Astrocyte (in vitro differentiated cells and primary cell): ENCODE measurements around the gene GYPC. TPM values are rescaled to one million over a fixed set of nuclear protein-coding genes. Genes with fewer than 3 reads are reported as not detected.

Source experiments
- DNase-seq: peaks from one replicate; pipeline ENCODE4 v3.0.0-alpha.2; 2010; ENCODE audit warnings: low read depth
- FAIRE-seq: peaks from 2 replicates; lab custom pipeline; 2011; peaks lifted over from hg19 to GRCh38; lab: Jason Lieb, UNC
- H2AFZ ChIP-seq: 2 replicates; pipeline ENCODE4 v1.6.0; 2012; ENCODE audit warnings: low read depth, low read length, inconsistent platforms
- H3K27ac ChIP-seq: 2 replicates; pipeline ENCODE4 v1.5.1; 2011; ENCODE audit warnings: low read depth, low read length, inconsistent platforms
- H3K27me3 ChIP-seq: 2 replicates; pipeline ENCODE4 v1.6.0; 2011; ENCODE audit warnings: low read length, inconsistent platforms; ENCODE audit not compliant: insufficient read depth
- H3K36me3 ChIP-seq: 2 replicates; pipeline ENCODE4 v1.5.1; 2011; ENCODE audit warnings: low read length, inconsistent platforms; ENCODE audit not compliant: insufficient read depth
- H3K4me1 ChIP-seq: 2 replicates; pipeline ENCODE4 v1.5.1; 2011; ENCODE audit warnings: low read length, inconsistent platforms; ENCODE audit not compliant: insufficient read depth
- H3K4me2 ChIP-seq: 2 replicates; pipeline ENCODE4 v1.6.0; 2012; ENCODE audit warnings: low read length, inconsistent platforms
- H3K4me3 ChIP-seq: 2 replicates; pipeline ENCODE4 v1.5.1; 2011; ENCODE audit warnings: low read depth, mild to moderate bottlenecking, low read length, inconsistent platforms; ENCODE audit not compliant: insufficient read depth
- H3K79me2 ChIP-seq: 2 replicates; pipeline ENCODE4 v1.6.0; 2012; ENCODE audit warnings: mild to moderate bottlenecking, low read length, inconsistent platforms; ENCODE audit not compliant: insufficient read depth
- H3K9ac ChIP-seq: 2 replicates; pipeline ENCODE4 v1.6.0; 2012; ENCODE audit warnings: mild to moderate bottlenecking, low read length, inconsistent platforms
- H3K9me3 ChIP-seq: 2 replicates; pipeline ENCODE4 v1.5.1; 2012; ENCODE audit warnings: low read depth, mild to moderate bottlenecking, low read length, inconsistent platforms; ENCODE audit not compliant: insufficient read depth
- H4K20me1 ChIP-seq: 2 replicates; pipeline ENCODE4 v1.6.0; 2012; ENCODE audit warnings: low read length, inconsistent platforms; ENCODE audit not compliant: insufficient read depth
- H3K27ac Mint-ChIP-seq: one replicate; pipeline ENCODE4 v1.8.0; 2021; ENCODE audit warnings: mild to moderate bottlenecking, mixed read lengths; ENCODE audit not compliant: unreplicated experiment
- H3K27me3 Mint-ChIP-seq: one replicate; pipeline ENCODE4 v1.8.0; 2021; ENCODE audit warnings: low read depth, mixed read lengths; ENCODE audit not compliant: unreplicated experiment
- H3K36me3 Mint-ChIP-seq: one replicate; pipeline ENCODE4 v1.8.0; 2021; ENCODE audit warnings: low read depth, mixed read lengths; ENCODE audit not compliant: unreplicated experiment
- H3K4me1 Mint-ChIP-seq: one replicate; pipeline ENCODE4 v1.8.0; 2021; ENCODE audit warnings: low read depth, mixed read lengths; ENCODE audit not compliant: unreplicated experiment
- H3K4me3 Mint-ChIP-seq: one replicate; pipeline ENCODE4 v1.8.0; 2021; ENCODE audit warnings: mild to moderate bottlenecking, moderate library complexity, mixed read lengths; ENCODE audit not compliant: unreplicated experiment
- H3K9me3 Mint-ChIP-seq: one replicate; pipeline ENCODE4 v1.8.0; 2021; ENCODE audit warnings: mild to moderate bottlenecking, mixed read lengths; ENCODE audit not compliant: unreplicated experiment
- CTCF ChIP-seq: IDR thresholded peaks from 2 replicates; pipeline ENCODE4 v1.5.1; 2011; ENCODE audit warnings: low read depth, mild to moderate bottlenecking, inconsistent platforms, low read length, moderate library complexity; ENCODE audit not compliant: insufficient read depth
- EZH2 ChIP-seq: IDR thresholded peaks from 2 replicates; pipeline ENCODE4 v1.6.1; 2012; ENCODE audit warnings: mild to moderate bottlenecking, low read length, inconsistent platforms; ENCODE audit not compliant: insufficient read depth
- total RNA-seq: library from RNA; stranded (reverse); gene quantifications from 2 replicates; pipeline ENCODE4 v1.2.1, GENCODE V29; 2021

Gene GYPC
- total RNA-seq, 1 donor from 2014 or later: 29.3 TPM

GRCh38 chr2:126678269-126679065 lies 22.5 kb downstream of the GYPC start:
- FAIRE-seq (no peak), DNase-seq (no peak)
- no peaks in the 10 kb centered on the region for H3K4me1 Mint-ChIP-seq
- Histone ChIP-seq H3K27me3 (no peaks in the 10 kb centered on the region), H3K4me1 (no peaks in the 10 kb centered on the region), H3K27ac (no peak overlapping the region), H3K9ac (no peak overlapping the region), H3K79me2 (no peaks in the 10 kb centered on the region), H3K4me2 (no peak overlapping the region), H4K20me1 (peaks cover 8% of the 10 kb centered on the region), H3K36me3 (no peaks in the 10 kb centered on the region), H3K4me3 (no peak overlapping the region), H3K9me3 (peaks cover 3% of the 10 kb centered on the region), H2AFZ (no peak overlapping the region)
- peaks cover 27% of the 10 kb centered on the region for H3K36me3 Mint-ChIP-seq
- no peak overlapping the region for H3K4me3 Mint-ChIP-seq
- no peaks in the 10 kb centered on the region for H3K27me3 Mint-ChIP-seq
- H3K9me3 Mint-ChIP-seq: peaks cover 10% of the 10 kb centered on the region
- no peak overlapping the region for H3K27ac Mint-ChIP-seq
- no peak for TF ChIP-seq EZH2
- no peak for TF ChIP-seq CTCF

GRCh38 chr2:126679094-126679713 lies 23.2 kb downstream of the GYPC start:
- Mint-ChIP-seq H3K4me3 (no peak overlapping the region), H3K9me3 (peaks cover 12% of the 10 kb centered on the region), H3K27me3 (no peaks in the 10 kb centered on the region), H3K4me1 (no peaks in the 10 kb centered on the region), H3K27ac (no peak overlapping the region), H3K36me3 (peaks cover 27% of the 10 kb centered on the region)
- FAIRE-seq: no peak
- no peak overlapping the region for H3K9ac ChIP-seq
- no peak for TF ChIP-seq CTCF
- H3K4me3 ChIP-seq: no peak overlapping the region
- H3K4me1 ChIP-seq: no peaks in the 10 kb centered on the region
- DNase-seq: no peak
- H3K79me2 ChIP-seq: no peaks in the 10 kb centered on the region
- peaks cover 3% of the 10 kb centered on the region for H3K9me3 ChIP-seq
- no peaks in the 10 kb centered on the region for H3K36me3 ChIP-seq
- peaks cover 8% of the 10 kb centered on the region for H4K20me1 ChIP-seq
- H2AFZ ChIP-seq: no peak overlapping the region
- no peak overlapping the region for H3K27ac ChIP-seq
- H3K4me2 ChIP-seq: no peak overlapping the region
- no peaks in the 10 kb centered on the region for H3K27me3 ChIP-seq

DNA sequence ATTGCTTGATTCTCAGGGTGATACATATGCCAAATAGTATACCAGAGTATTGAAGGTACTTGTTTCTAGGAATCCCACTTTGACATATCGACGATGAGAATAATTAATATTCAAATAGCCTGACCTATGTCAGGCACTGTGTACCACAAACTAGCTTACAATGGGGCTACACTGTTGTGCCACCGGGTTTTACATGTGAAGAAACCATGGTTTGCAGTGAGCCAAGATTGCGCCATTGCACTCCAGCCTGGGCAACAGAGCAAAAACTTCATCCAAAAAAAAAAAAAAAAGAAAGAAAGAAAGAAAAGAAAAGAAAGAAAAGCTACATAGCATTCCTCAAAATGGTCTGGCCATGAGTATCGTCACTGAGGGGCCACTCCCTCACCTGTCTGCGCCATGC lies 25.5 kb downstream of the GYPC start:
- no peaks in the 10 kb centered on the region for H3K27me3 ChIP-seq
- H3K4me3 Mint-ChIP-seq: no peak overlapping the region
- H3K4me1 Mint-ChIP-seq: no peaks in the 10 kb centered on the region
- peaks cover 4% of the 10 kb centered on the region for H3K9me3 Mint-ChIP-seq
- no peaks in the 10 kb centered on the region for H3K9me3 ChIP-seq
- no peak for DNase-seq
- H2AFZ ChIP-seq: no peak overlapping the region
- H3K79me2 ChIP-seq: no peaks in the 10 kb centered on the region
- H3K4me3 ChIP-seq: no peak overlapping the region
- H3K27ac Mint-ChIP-seq: no peak overlapping the region
- no peaks in the 10 kb centered on the region for H3K4me1 ChIP-seq
- H3K36me3 Mint-ChIP-seq: peaks cover 24% of the 10 kb centered on the region
- no peaks in the 10 kb centered on the region for H3K36me3 ChIP-seq
- H3K9ac ChIP-seq: no peak overlapping the region
- no peak overlapping the region for H3K27ac ChIP-seq
- TF ChIP-seq CTCF (no peak), EZH2 (no peak)
- no peaks in the 10 kb centered on the region for H3K27me3 Mint-ChIP-seq
- H3K4me2 ChIP-seq: no peak overlapping the region
- peaks cover 8% of the 10 kb centered on the region for H4K20me1 ChIP-seq
- FAIRE-seq: no peak
